Hematopoietic multipotent progenitor cell (in vitro differentiated cells): Measurements from ENCODE around the gene BAZ2B. TPM values are rescaled to one million over a fixed set of nuclear protein-coding genes. Genes with fewer than 3 reads are reported as not detected.
"Not testable (repeated sequence)": the region's sequence is repeated elsewhere in the genome, so short reads cannot be mapped to it uniquely, and the experiment has no call there.

ENCODE experiments used
- DNase-seq, 3 donors: peaks; one replicate each; pipeline ENCODE4 v3.0.0-alpha.2; 2011 to 2015; ENCODE audit warnings: low read depth in 2 of 3, low spot score in 2 of 3
- total RNA-seq: library from RNA; depleted of rRNA; stranded (reverse); fragments of >200 nt; gene quantifications from one replicate; pipeline ENCODE4 v1.2.3, GENCODE V29; 2012

BAZ2B gene
- total RNA-seq, 1 donor = 72.7 TPM

DNA sequence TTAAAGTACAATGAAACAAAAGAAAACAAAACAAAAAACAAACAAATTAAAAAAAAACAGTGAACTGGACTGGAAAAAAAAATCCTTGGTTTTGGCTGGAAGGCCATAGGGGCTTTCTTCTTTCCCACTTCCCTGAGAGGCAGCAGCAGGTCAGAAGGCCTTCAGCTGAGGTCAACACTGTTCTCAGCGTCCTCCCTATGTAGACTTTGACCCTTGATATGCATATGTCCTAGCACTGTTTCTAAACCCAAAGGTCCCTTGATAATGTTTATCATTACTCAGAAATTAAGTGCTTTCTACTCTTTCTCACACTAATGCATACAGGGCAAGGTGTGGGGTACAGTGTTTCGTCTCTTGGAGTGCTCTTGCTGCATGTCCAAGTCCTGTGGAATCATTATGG is 254.3 kb downstream of the BAZ2B start:
- no peak for DNase-seq

DNA sequence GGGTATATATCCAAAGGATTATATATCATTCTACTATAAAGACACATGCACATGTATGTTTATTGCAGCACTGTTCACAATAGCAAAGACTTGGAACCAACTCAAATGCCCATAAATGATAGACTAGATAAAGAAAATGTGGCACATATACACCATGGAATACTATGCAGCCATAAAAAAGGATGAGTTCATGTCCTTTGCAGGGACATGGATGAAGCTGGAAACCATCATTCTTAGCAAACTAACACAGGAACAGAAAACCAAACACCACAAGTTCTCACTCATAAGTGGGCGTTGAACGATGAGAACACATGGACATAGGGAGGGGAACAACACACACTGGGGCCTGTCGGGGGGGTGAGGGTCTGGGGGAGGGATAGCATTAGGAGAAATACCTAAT is 254.7 kb downstream of the BAZ2B start:
- DNase-seq = not testable (repeated sequence)

- no peak for DNase-seq
Measured at GRCh38 chr2:159356053-159356554, 260.2 kb downstream of the BAZ2B start.

- DNase-seq = no peak
Measured at GRCh38 chr2:159351977-159352376, 264.4 kb downstream of the BAZ2B start.

GRCh38 chr2:159349674-159350299 is 266.6 kb downstream of the BAZ2B start:
- no peak for DNase-seq

GRCh38 chr2:159326569-159327255 is 289.6 kb downstream of the BAZ2B start:
- no peak for DNase-seq

- no peak for DNase-seq
Measured at GRCh38 chr2:159322419-159322818, 293.9 kb downstream of the BAZ2B start.

DNA sequence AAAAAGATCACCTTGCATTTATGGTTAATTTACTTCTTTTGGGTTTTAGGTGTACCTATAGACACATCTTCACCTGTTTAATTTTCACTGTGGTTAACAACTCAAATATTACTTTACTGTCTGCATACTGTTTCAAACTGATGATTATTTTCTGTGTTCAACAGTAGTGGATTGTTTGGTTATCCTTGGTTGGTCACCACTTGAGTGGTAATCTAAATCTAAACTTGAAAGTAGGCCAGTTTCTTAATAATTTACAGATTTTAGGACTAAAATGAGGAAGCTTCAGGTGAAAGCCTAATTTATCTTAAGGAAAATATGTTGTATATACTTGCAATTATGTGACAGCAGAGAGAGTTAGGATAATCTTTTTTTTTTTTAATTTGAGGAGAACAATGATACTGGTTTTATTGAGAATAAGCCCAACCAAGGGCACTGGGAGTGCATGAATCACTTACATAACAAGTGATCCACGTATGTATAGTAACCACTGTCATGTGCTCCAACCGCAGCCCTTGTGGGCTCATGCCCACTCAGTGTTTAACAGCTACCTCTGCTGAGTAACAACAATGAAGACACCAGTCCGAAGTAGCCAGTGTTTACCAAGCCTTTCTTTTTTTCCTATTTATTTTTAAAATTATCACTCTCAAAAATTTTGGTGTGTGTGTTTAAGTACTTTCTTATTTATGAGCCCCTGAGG is 298.8 kb downstream of the BAZ2B start:
- peak in 1 of 3 donors; percentile 1 for DNase-seq

DNA sequence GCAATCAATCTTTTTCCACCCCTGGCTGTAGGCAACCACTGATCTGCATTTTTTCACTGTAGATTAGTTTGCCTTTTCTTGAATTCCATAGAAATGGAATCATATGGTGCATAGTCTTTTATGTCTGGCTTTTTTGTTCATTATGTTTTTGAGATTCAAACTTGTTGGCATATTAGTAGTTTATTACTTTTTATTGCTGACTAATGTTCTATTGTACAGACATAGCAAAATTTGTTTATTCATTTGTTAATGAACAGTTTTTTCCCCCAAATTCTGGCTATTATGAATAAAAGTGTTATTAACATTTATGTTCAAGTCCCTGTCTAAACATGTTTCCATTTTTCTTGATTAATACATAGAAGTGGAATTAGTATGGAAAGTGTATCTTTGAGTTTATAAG is 308.4 kb downstream of the BAZ2B start:
- DNase-seq = no peak

GRCh38 chr2:159300586-159300985 is 315.8 kb downstream of the BAZ2B start:
- DNase-seq = no peak

DNA sequence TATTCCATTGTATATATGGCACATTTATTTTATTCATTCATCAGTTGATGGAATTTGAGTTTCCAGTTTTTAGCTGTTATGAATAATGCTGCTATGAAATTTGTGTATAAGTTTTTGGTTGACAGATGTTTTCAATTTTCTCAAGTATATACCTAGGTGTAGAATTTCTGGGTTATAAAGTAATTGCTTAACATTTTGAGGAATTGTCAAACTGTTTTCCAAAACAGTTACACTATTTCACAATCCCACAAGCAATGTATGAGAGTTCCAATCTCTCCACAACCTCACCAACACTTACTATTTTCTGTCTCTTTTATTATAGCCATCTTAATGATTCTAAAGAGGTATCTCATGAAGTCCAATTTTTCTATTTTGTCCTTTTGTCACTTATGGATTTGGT is 317.4 kb downstream of the BAZ2B start:
- DNase-seq = no peak

GRCh38 chr2:159297042-159297707 is 319.2 kb downstream of the BAZ2B start:
- no peak for DNase-seq

DNA sequence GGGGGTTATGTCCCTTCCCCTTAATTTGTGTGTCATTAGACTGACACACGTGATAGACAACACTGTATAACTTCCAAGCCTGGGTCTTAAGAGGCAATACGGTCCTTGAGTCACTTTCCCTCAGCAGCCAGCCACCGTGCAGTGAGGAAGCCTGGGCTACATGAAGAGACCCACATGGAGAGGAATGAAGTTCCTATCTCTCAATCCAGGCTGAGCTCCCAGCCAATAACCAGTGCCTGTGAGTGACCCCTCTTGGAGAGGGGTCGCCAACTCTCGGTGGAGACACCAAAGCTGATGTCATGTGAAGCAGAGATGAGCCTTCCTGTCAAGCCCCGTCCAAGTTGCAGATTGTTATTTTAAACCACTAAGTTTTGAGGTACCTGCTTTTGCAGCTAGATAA is 324.2 kb downstream of the BAZ2B start:
- DNase-seq = no peak

GRCh38 chr2:159290289-159290907 is 325.9 kb downstream of the BAZ2B start:
- peak; percentile 5 to 77 (median 76) for DNase-seq

- DNase-seq = no peak
Measured at GRCh38 chr2:159287733-159288132, 328.6 kb downstream of the BAZ2B start.

DNA sequence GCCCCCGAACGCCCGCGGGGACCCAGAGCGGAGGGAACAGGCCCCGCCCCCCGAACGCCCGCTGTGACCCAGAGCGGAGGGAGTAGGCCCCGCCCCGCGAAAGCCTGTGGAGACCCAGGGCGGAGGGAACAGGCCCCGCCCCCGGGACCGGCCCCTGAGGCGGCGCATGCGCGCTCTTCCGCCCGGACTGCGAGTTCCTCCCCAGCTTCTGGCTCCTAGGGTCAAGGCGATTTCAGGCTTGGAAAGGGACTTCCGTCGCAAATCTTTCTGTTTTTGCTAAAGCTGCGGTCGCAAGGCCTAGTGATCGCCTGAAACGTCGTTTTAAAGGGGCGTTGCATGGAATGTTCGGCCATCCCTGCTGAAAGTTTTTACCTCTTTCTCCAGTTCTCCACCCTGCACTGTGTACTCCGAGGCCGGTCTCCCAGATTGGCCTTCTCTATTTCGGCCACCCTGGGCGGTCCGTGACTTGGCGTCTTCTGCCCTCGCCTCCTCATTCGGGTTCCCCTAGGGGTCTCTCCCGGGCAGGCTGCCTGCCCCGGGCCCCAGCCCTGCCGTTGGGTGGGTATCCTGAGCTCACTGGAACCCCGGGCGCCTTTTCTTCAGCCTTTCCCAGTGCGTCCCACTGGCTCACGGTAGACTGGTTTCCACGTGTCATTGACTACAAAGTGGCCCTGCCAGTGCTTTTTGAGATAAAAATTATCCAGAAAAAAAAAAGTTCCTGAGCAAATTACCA is 329.5 kb downstream of the BAZ2B start:
- peak; percentile 94 to 98 (median 98) for DNase-seq

- DNase-seq = peak; percentile 3 to 68 (median 63)
Measured at GRCh38 chr2:159285929-159286708, 330.2 kb downstream of the BAZ2B start, which contains the start of gene WDSUB1. Gene WDSUB1 (minus strand): TSS chr2:159286703. CDS start chr2:159283069, 3,634 bp downstream.

DNA sequence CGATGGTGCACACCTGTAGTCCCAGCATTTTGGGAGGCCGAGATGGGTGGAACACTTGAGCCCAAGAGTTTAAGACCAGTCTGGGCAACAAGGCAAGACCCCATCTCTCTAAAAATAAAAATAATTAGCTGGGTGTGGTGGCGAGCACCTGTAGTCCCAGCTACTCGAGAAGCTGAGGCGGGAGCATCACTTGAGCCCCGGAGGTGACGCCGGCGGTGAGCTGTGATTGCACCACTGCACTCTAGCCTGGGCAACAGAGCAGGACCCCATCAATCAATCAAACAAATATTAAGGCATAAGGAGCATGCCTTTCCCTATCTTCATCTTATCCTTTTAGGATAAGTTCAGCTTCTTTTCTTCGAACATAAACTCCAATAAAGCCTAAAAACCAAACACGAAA is 330.9 kb downstream of the BAZ2B start:
- no peak for DNase-seq

DNA sequence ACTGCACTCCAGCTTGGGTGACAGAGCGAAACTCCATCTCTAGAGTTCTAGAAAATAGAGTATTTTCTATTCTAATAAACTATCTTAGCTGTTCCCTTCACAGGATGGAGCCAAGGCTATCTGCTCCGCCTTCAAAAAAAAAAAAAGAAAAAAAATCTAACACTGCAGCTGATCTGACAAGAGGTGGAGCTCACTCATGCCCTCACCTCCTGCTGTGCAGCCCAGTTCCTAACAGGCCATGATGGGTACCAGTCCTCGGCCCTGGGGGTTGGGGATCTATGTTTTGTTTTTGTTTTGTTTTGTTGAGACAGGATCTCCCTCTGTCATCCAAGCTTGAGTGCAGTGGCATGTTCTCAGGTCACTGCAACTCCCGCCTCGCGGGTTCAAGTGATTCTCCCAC is 332.8 kb downstream of the BAZ2B start:
- DNase-seq = no peak
